ENCODE measurements around the gene ECSCR. TPM values are rescaled to one million over a fixed set of nuclear protein-coding genes. Genes with fewer than 3 reads are reported as not detected.

Gene ECSCR
- total RNA-seq, 2 experiments from 2014 or later: not detected

GRCh38 chr5:139431706-139432105 is 30.8 kb downstream of the ECSCR start:
- Mint-ChIP-seq H3K4me3 (no peak overlapping the region), H3K27me3 (no peaks in the 10 kb centered on the region), H3K27ac (no peak overlapping the region), H3K36me3 (ENCODE audit: low read depth) (peaks cover 33% of the 10 kb centered on the region), H3K4me1 (ENCODE audit: low read depth) (peaks cover 16% of the 10 kb centered on the region), H3K9me3 (no peaks in the 10 kb centered on the region)
- Histone ChIP-seq H3K27me3 (ENCODE audit: control insufficient read depth in 1 of 2, insufficient read depth in 2 of 2, low read length in 2 of 2) (no peaks in the 10 kb centered on the region), H3K9me3 (ENCODE audit: control insufficient read depth in 1 of 2, insufficient read depth in 1 of 2, low read length in 2 of 2) (no peaks in the 10 kb centered on the region), H3K4me3 (ENCODE audit: low read length) (no peak overlapping the region), H3K27ac (ENCODE audit: low read depth in 1 of 2, low read length in 2 of 2) (no peak overlapping the region), H3K36me3 (ENCODE audit: insufficient read depth, low read length) (no peaks in the 10 kb centered on the region), H3K4me1 (ENCODE audit: insufficient read depth, low read length) (peaks cover 4% of the 10 kb centered on the region)
- ChIA-PET CTCF (no interaction called here), POLR2A (no interaction called here)
- DNase-seq: no peak
- intact Hi-C loops (cut with DNase I, micrococcal nuclease): no loop called here
- ATAC-seq (ENCODE audit: poor library complexity): no peak
- no peak for TF ChIP-seq CTCF (IDR thresholded peaks at IDR 0.05)

GRCh38 chr5:139430015-139430414 is 32.5 kb downstream of the ECSCR start:
- TF ChIP-seq CTCF (IDR thresholded peaks at IDR 0.05): no peak
- peak; percentile 87 for ATAC-seq (ENCODE audit: poor library complexity)
- peaks cover 3% of the 10 kb centered on the region for H3K36me3 ChIP-seq (ENCODE audit: insufficient read depth, low read length)
- intact Hi-C loops (cut with DNase I, micrococcal nuclease): loop anchor here in 1 of 2 experiments (1.0 kb wide), 1 partner anchor 45 kb away; no protein-coding TSS in a partner anchor
- no peaks in the 10 kb centered on the region for H3K27me3 ChIP-seq (ENCODE audit: control insufficient read depth in 1 of 2, insufficient read depth in 2 of 2, low read length in 2 of 2)
- ChIA-PET CTCF (no interaction called here), POLR2A (interaction anchor here (0.6 to 2.0 kb wide), 8 partner anchors 9 to 225 kb away, joined by 3 to 14 read pairs (median 3); partner anchors contain the start of genes DNAJC18 and STING1)
- no peak for DNase-seq
- peaks cover 16% of the 10 kb centered on the region for H3K4me1 Mint-ChIP-seq (ENCODE audit: low read depth)
- H3K27ac Mint-ChIP-seq: peak overlapping the region; percentile 70
- no peak overlapping the region for H3K4me3 ChIP-seq (ENCODE audit: low read length)
- peaks cover 4% of the 10 kb centered on the region for H3K4me1 ChIP-seq (ENCODE audit: insufficient read depth, low read length)
- H3K27me3 Mint-ChIP-seq: no peaks in the 10 kb centered on the region
- peak overlapping the region in 1 of 2 donors; percentile 41 for H3K27ac ChIP-seq (ENCODE audit: low read depth in 1 of 2, low read length in 2 of 2)
- H3K36me3 Mint-ChIP-seq (ENCODE audit: low read depth): peaks cover 42% of the 10 kb centered on the region
- no peaks in the 10 kb centered on the region for H3K9me3 Mint-ChIP-seq
- no peaks in the 10 kb centered on the region for H3K9me3 ChIP-seq (ENCODE audit: control insufficient read depth in 1 of 2, insufficient read depth in 1 of 2, low read length in 2 of 2)
- no peak overlapping the region for H3K4me3 Mint-ChIP-seq

GRCh38 chr5:139426203-139426885 is 36.2 kb downstream of the ECSCR start:
- intact Hi-C loops (cut with DNase I, micrococcal nuclease): loop anchor here in 1 of 2 experiments (10.0 kb wide), 1 partner anchor 188 kb away; no protein-coding TSS in a partner anchor
- H3K4me3 Mint-ChIP-seq: no peak overlapping the region
- H3K36me3 ChIP-seq (ENCODE audit: insufficient read depth, low read length): peaks cover 11% of the 10 kb centered on the region

More at GRCh38 chr5:139426203-139426885, 36.2 kb downstream of the ECSCR start:
- TF ChIP-seq CTCF (IDR thresholded peaks at IDR 0.05): no peak
- Histone ChIP-seq H3K27me3 (ENCODE audit: control insufficient read depth in 1 of 2, insufficient read depth in 2 of 2, low read length in 2 of 2) (no peaks in the 10 kb centered on the region), H3K27ac (ENCODE audit: low read depth in 1 of 2, low read length in 2 of 2) (no peak overlapping the region), H3K9me3 (ENCODE audit: control insufficient read depth in 1 of 2, insufficient read depth in 1 of 2, low read length in 2 of 2) (no peaks in the 10 kb centered on the region), H3K4me1 (ENCODE audit: insufficient read depth, low read length) (peaks cover 6% of the 10 kb centered on the region), H3K4me3 (ENCODE audit: low read length) (no peak overlapping the region)
- ChIA-PET POLR2A (no interaction called here), CTCF (no interaction called here)
- no peak for DNase-seq
- peaks cover 51% of the 10 kb centered on the region for H3K36me3 Mint-ChIP-seq (ENCODE audit: low read depth)
- ATAC-seq (ENCODE audit: poor library complexity): no peak
- no peaks in the 10 kb centered on the region for H3K9me3 Mint-ChIP-seq
- no peak overlapping the region for H3K27ac Mint-ChIP-seq
- H3K27me3 Mint-ChIP-seq: no peaks in the 10 kb centered on the region
- H3K4me1 Mint-ChIP-seq (ENCODE audit: low read depth): peaks cover 28% of the 10 kb centered on the region

All from CD4-positive, alpha-beta T cell (primary cell).